K562 (cell line): ENCODE measurements around the gene GGA2. TPM values are rescaled to one million over a fixed set of nuclear protein-coding genes. Genes with fewer than 3 reads are reported as not detected.

Source experiments
- ATAC-seq: fragments of 200-7000 bp; cut with Tn5 transposase; 3 replicates; pipeline ENCODE4 v1.9.1; 2020; ENCODE audit warnings: moderate library complexity
- BruUV-seq: library from RNA; stranded (reverse); fragments of 400-500 nt; replicated peaks from 2 replicates; lab custom pipeline; 2021; lab: Mats Ljungman, UMichigan
- CTCF ChIA-PET: fragments of 300-600 bp; formaldehyde crosslinking; extraction: SDS; loops from one replicate; lab custom pipeline; 2021; ENCODE audit warnings: low intra/inter-chr PET ratio; lab: Yijun Ruan, JAX
- POLR2A ChIA-PET: fragments of 300-600, 350-650 bp; sonication (Branson Sonifier 250); formaldehyde crosslinking; extraction: SDS; loops from one replicate; lab custom pipeline; 2021; ENCODE audit warnings: antibody characterized with exemption, inconsistent platforms; lab: Yijun Ruan, JAX
- DNase-seq, 4 experiments: peaks; one replicate each; pipeline versions ENCODE4 v3.0.0 to v3.0.0-alpha.2; 2011 to 2018; ENCODE audit warnings: low spot score in 3 of 4, mixed read lengths in 3 of 4; ENCODE audit errors: extremely low read depth in 1 of 4
- FAIRE-seq: peaks from 2 replicates; lab custom pipeline; 2011; peaks lifted over from hg19 to GRCh38; lab: Jason Lieb, UNC
- H2AFZ ChIP-seq: 2 replicates; pipeline ENCODE4 v1.6.0; 2011; ENCODE audit warnings: low read depth, low read length, control low read depth, inconsistent platforms
- H3K27ac ChIP-seq: fragments of 200-600 bp; 3 replicates; pipeline ENCODE4 v1.8.0; 2011; ENCODE audit warnings: low read depth, mild to moderate bottlenecking, control low read depth, inconsistent platforms, low read length, moderate library complexity, mixed read lengths; ENCODE audit errors: extremely low read depth
- H3K27me3 ChIP-seq, 2 experiments: fragments of 300-600 bp in 1 of 2; 2 replicates in 1 of 2; 3 replicates in 1 of 2; pipeline versions ENCODE4 v1.6.0 to v1.8.0; 2011; ENCODE audit warnings: inconsistent platforms in 2 of 2, low read length in 2 of 2, mild to moderate bottlenecking in 1 of 2, mixed read lengths in 1 of 2, moderate library complexity in 1 of 2; ENCODE audit not compliant: control insufficient read depth in 2 of 2, insufficient read depth in 2 of 2
- H3K36me3 ChIP-seq: fragments of 300-600 bp; 3 replicates; pipeline ENCODE4 v1.8.0; 2011; ENCODE audit warnings: mild to moderate bottlenecking, low read length, inconsistent platforms; ENCODE audit not compliant: control insufficient read depth, insufficient read depth
- H3K4me1 ChIP-seq, 2 experiments: fragments of 200-600 bp in 1 of 2; replicated peaks in 1 of 2; 2 replicates in 1 of 2; 3 replicates in 1 of 2; pipeline versions ENCODE4 v1.5.1 to v1.8.0; 2011; ENCODE audit warnings: inconsistent platforms in 2 of 2, low read length in 2 of 2, mild to moderate bottlenecking in 1 of 2, mixed read lengths in 1 of 2, moderate library complexity in 1 of 2; ENCODE audit not compliant: control insufficient read depth in 2 of 2, insufficient read depth in 2 of 2
- H3K4me2 ChIP-seq: 2 replicates; pipeline ENCODE4 v1.6.1; 2011; ENCODE audit warnings: low read length, control low read depth, inconsistent platforms, mixed read lengths; ENCODE audit not compliant: insufficient read depth
- H3K4me3 ChIP-seq: fragments of 200-600 bp; sonication (generic), shearing (Covaris generic); 2 replicates; pipeline ENCODE4 v1.5.1; 2016; ENCODE audit warnings: control low read depth, inconsistent platforms
- H3K79me2 ChIP-seq: fragments of 200-600 bp; 3 replicates; pipeline ENCODE4 v1.8.0; 2011; ENCODE audit warnings: low read length, inconsistent platforms; ENCODE audit not compliant: control insufficient read depth, insufficient read depth
- H3K9ac ChIP-seq, 2 experiments: 2 replicates each; pipeline versions ENCODE4 v1.6.0 to v1.6.1; 2011; ENCODE audit warnings: low read depth in 2 of 2, low read length in 2 of 2, control low read depth in 1 of 2, inconsistent platforms in 1 of 2, mild to moderate bottlenecking in 1 of 2, mixed read lengths in 1 of 2; ENCODE audit not compliant: insufficient read depth in 1 of 2
- H3K9me1 ChIP-seq: one replicate; pipeline ENCODE4 v1.6.0; 2011; ENCODE audit warnings: inconsistent platforms, mild to moderate bottlenecking, low read length, moderate library complexity; ENCODE audit not compliant: control insufficient read depth, insufficient read depth
- H3K9me3 ChIP-seq: replicated peaks from 2 replicates; pipeline ENCODE4 v1.5.1; 2011; ENCODE audit warnings: low read depth, low read length, inconsistent platforms; ENCODE audit not compliant: control insufficient read depth, insufficient read depth
- H4K20me1 ChIP-seq: replicated peaks from 2 replicates; pipeline ENCODE4 v1.6.1; 2011; ENCODE audit warnings: low read length, inconsistent platforms, mixed read lengths; ENCODE audit not compliant: control insufficient read depth, insufficient read depth
- ARID2 ChIP-seq: fragments of 450-650 bp; IDR thresholded peaks from 2 replicates; pipeline ENCODE4 v1.6.1; 2017; ENCODE audit warnings: antibody characterized with exemption, mild to moderate bottlenecking
- ATF2 ChIP-seq: sonication (generic); formaldehyde crosslinking; IDR thresholded peaks from 2 replicates; pipeline ENCODE4 v1.8.1; 2022; ENCODE audit warnings: missing genetic modification reagents
- BACH1 ChIP-seq: fragments of 200-800 bp; sonication (Bioruptor generic); IDR thresholded peaks from 2 replicates; pipeline ENCODE4 v1.6.1; 2016; ENCODE audit warnings: missing genetic modification characterization, missing compliant biosample characterization
- BRCA1 ChIP-seq, 2 experiments: fragments of 450-650 bp in 1 of 2; sonication (generic) in 1 of 2; formaldehyde crosslinking in 1 of 2; IDR thresholded peaks; 2 replicates each; pipeline versions ENCODE4 v1.5.0 to v1.6.1; 2017 to 2020; ENCODE audit warnings: mild to moderate bottlenecking in 1 of 2, missing genetic modification reagents in 1 of 2
- CBX5 ChIP-seq: IDR thresholded peaks from 2 replicates; pipeline ENCODE4 v1.6.1; 2014; ENCODE audit warnings: low read depth, borderline replicate concordance
- MAFK ChIP-seq: IDR thresholded peaks from 2 replicates; pipeline ENCODE4 v1.6.1; 2011; ENCODE audit warnings: low read length, improper control_type of control experiment
- RB1 ChIP-seq: fragments of 450-650 bp; IDR thresholded peaks from 2 replicates; pipeline ENCODE4 v1.6.1; 2017; ENCODE audit warnings: low read depth, mild to moderate bottlenecking
- SMARCA4 ChIP-seq: fragments of 450-650 bp; IDR thresholded peaks from 2 replicates; pipeline ENCODE4 v1.6.1; 2016
- SMC3 ChIP-seq: conservative IDR thresholded peaks from 2 replicates; pipeline ENCODE4 v1.6.1; 2011; ENCODE audit warnings: low read depth, low read length, improper control_type of control experiment; ENCODE audit not compliant: insufficient read depth
- SRSF1 ChIP-seq: fragments of 200-400 bp; formaldehyde crosslinking; IDR thresholded peaks from 2 replicates; pipeline ENCODE4 v1.6.1; 2017; ENCODE audit warnings: mild to moderate bottlenecking, low read depth, low read length, moderate library complexity
- TARDBP ChIP-seq: fragments of 450-650 bp; IDR thresholded peaks from 2 replicates; pipeline ENCODE4 v1.6.1; 2016
- TEAD2 ChIP-seq: fragments of 450-650 bp; IDR thresholded peaks from 2 replicates; pipeline ENCODE4 v1.6.1; 2016; ENCODE audit warnings: missing genetic modification characterization, control low read depth, missing compliant biosample characterization
- WGBS: fragments of 100-300 bp; shearing (Covaris generic); methylation state at CpG from one replicate; pipeline ENCODE4 v1.1.6; 2016; ENCODE audit warnings: low coverage, mixed read lengths; ENCODE audit not compliant: insufficient coverage; ENCODE audit errors: missing lambda C conversion rate; 5-methylcytosine and 5-hydroxymethylcytosine counted together
- in situ Hi-C: fragments of 300-500 bp; cut with MboI; formaldehyde crosslinking; loops from 4 replicates; pipeline ENCODE4 v1.15.0; 2018; ENCODE audit warnings: inconsistent platforms, mixed read lengths
- intact Hi-C: fragments of 100-400 bp; cut with micrococcal nuclease; formaldehyde crosslinking; loops from 2 replicates; pipeline ENCODE4 v1.14.2; 2022
- polyA plus RNA-seq, 8 experiments: library from polyadenylated mRNA; depleted of rRNA in 4 of 8; stranded (reverse) in 5 of 8; unstranded in 3 of 8; fragments of >200 nt; fragmentation: Nextera tagmentation in 2 of 8; fragmentation: Illumina TruSeq in 1 of 8; extraction: Ambion mirVana in 2 of 8; extraction: Trizol in 1 of 8; gene quantifications; 2 replicates each; pipeline versions ENCODE4 v1.2.1 to v1.2.3, GENCODE V29; 2011 to 2014; ENCODE audit warnings: inconsistent platforms in 1 of 8, missing spikeins in 1 of 8
- total RNA-seq, 7 experiments: library from RNA; depleted of rRNA in 6 of 7; stranded (reverse); fragments of >200 nt in 6 of 7; fragmentation: Illumina TruSeq in 2 of 7; extraction: Trizol in 2 of 7; gene quantifications; 2 replicates each; pipeline versions ENCODE4 v1.2.1 to v1.2.3, GENCODE V29; 2011 to 2021; ENCODE audit warnings: low replicate concordance in 1 of 7
- TF ChIP-seq, protein P1 (sequence below): fragments of 450-650 bp; IDR thresholded peaks from 2 replicates; pipeline ENCODE4 v1.6.1; 2016; ENCODE audit warnings: borderline replicate concordance
- TF ChIP-seq, protein P2 (sequence below): fragments of 250-450 bp; sonication (Bioruptor Pico); IDR thresholded peaks from 2 replicates; pipeline ENCODE4 v1.8.0; 2022; ENCODE audit warnings: moderate library complexity, mild to moderate bottlenecking, inconsistent platforms
- TF ChIP-seq, protein P3 (sequence below): sonication (generic); formaldehyde crosslinking; IDR thresholded peaks from 2 replicates; pipeline ENCODE4 v1.8.1; 2023; ENCODE audit warnings: mild to moderate bottlenecking, missing genetic modification reagents, moderate library complexity

Gene GGA2
- total and polyA plus RNA-seq, 9 of the 15 experiments (the other 6 are each of a cell fraction or from before 2014, with no cell fraction given), result 11.9 to 133 (median 66.3) TPM

- no peak for TF ChIP-seq CBX5
- TF ChIP-seq BACH1 (tag), result no peak
- TF ChIP-seq SMARCA4, result no peak
- TF ChIP-seq BRCA1 (IDR thresholded peaks at IDR 0.05), result no peak
- TF ChIP-seq BRCA1 (CRISPR knock-in tag; IDR thresholded peaks at IDR 0.05), result no peak
- TF ChIP-seq RB1, result no peak
- TF ChIP-seq, protein P1, sequence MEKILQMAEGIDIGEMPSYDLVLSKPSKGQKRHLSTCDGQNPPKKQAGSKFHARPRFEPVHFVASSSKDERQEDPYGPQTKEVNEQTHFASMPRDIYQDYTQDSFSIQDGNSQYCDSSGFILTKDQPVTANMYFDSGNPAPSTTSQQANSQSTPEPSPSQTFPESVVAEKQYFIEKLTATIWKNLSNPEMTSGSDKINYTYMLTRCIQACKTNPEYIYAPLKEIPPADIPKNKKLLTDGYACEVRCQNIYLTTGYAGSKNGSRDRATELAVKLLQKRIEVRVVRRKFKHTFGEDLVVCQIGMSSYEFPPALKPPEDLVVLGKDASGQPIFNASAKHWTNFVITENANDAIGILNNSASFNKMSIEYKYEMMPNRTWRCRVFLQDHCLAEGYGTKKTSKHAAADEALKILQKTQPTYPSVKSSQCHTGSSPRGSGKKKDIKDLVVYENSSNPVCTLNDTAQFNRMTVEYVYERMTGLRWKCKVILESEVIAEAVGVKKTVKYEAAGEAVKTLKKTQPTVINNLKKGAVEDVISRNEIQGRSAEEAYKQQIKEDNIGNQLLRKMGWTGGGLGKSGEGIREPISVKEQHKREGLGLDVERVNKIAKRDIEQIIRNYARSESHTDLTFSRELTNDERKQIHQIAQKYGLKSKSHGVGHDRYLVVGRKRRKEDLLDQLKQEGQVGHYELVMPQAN, result no peak
- TF ChIP-seq, protein P2, sequence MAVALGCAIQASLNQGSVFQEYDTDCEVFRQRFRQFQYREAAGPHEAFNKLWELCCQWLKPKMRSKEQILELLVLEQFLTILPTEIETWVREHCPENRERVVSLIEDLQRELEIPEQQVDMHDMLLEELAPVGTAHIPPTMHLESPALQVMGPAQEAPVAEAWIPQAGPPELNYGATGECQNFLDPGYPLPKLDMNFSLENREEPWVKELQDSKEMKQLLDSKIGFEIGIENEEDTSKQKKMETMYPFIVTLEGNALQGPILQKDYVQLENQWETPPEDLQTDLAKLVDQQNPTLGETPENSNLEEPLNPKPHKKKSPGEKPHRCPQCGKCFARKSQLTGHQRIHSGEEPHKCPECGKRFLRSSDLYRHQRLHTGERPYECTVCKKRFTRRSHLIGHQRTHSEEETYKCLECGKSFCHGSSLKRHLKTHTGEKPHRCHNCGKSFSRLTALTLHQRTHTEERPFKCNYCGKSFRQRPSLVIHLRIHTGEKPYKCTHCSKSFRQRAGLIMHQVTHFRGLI (CRISPR knock-in tag), result no peak
Measured at GRCh38 chr16:23485841-23486240, 24.5 kb downstream of the GGA2 start (continued).

DNA sequence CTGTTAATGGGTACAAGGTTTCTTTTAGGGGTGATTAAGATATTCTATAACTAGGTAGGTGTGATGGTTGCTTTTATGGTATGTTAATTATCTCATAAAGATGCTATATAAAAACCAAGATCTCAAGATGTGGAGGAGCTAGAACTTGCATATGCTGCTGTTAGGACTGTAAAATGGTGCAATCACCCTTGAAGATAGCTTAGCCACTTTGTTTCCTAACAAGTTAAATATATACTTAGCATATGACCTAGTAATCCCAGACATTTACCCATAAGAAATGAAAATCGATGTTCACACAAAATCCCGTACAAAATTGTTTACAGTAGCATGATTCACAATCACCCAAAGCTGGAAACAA lies 25.1 kb downstream of the GGA2 start:
- no peak overlapping the region for H3K4me3 ChIP-seq
- no peaks in the 10 kb centered on the region for H3K27me3 ChIP-seq
- no peak overlapping the region for H2AFZ ChIP-seq
- BruUV-seq, result no TSS peak
- no peak overlapping the region for H3K4me2 ChIP-seq
- CTCF ChIA-PET, result no interaction called here
- H3K4me1 ChIP-seq, result no peaks in the 10 kb centered on the region
- no peak for ATAC-seq
- POLR2A ChIA-PET, result interaction anchor here (0.7 kb wide), 1 partner anchor 22 kb away, joined by 4 read pairs; no protein-coding TSS in a partner anchor
- no peak overlapping the region for H3K9ac ChIP-seq
- H4K20me1 ChIP-seq, result peaks cover 4% of the 10 kb centered on the region; the same call in 1 of the 2 replicates
- FAIRE-seq, result no peak
- in situ Hi-C loops (no loop called here), intact Hi-C loops (no loop called here)
- 91% methylated on average over 2 of the region's 2 CpGs for WGBS
- peaks cover 94% of the 10 kb centered on the region for H3K36me3 ChIP-seq
- no peak overlapping the region for H3K27ac ChIP-seq
- DNase-seq, result no peak
- H3K9me3 ChIP-seq, result no peaks in the 10 kb centered on the region
- H3K79me2 ChIP-seq, result no peaks in the 10 kb centered on the region
- peaks cover 2% of the 10 kb centered on the region for H3K9me1 ChIP-seq
- TF ChIP-seq SMC3 (no peak), MAFK (no peak), TARDBP (no peak), ARID2 (no peak), TEAD2 (no peak), ATF2 (CRISPR knock-in tag) (no peak), SRSF1 (no peak)
- TF ChIP-seq, protein P3, sequence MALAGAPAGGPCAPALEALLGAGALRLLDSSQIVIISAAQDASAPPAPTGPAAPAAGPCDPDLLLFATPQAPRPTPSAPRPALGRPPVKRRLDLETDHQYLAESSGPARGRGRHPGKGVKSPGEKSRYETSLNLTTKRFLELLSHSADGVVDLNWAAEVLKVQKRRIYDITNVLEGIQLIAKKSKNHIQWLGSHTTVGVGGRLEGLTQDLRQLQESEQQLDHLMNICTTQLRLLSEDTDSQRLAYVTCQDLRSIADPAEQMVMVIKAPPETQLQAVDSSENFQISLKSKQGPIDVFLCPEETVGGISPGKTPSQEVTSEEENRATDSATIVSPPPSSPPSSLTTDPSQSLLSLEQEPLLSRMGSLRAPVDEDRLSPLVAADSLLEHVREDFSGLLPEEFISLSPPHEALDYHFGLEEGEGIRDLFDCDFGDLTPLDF, result no peak
